HG03469 (cell line): Measurements from ENCODE around the gene OR51I1.

Experiments used
- ATAC-seq: cut with Tn5 transposase; IDR thresholded peaks from one replicate; pipeline ENCODE4 v1.9.1; 2021; ENCODE audit warnings: mild to moderate bottlenecking, moderate library complexity, moderate number of reproducible peaks; ENCODE audit not compliant: unreplicated experiment

Gene OR51I1, protein sequence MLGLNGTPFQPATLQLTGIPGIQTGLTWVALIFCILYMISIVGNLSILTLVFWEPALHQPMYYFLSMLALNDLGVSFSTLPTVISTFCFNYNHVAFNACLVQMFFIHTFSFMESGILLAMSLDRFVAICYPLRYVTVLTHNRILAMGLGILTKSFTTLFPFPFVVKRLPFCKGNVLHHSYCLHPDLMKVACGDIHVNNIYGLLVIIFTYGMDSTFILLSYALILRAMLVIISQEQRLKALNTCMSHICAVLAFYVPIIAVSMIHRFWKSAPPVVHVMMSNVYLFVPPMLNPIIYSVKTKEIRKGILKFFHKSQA

DNA sequence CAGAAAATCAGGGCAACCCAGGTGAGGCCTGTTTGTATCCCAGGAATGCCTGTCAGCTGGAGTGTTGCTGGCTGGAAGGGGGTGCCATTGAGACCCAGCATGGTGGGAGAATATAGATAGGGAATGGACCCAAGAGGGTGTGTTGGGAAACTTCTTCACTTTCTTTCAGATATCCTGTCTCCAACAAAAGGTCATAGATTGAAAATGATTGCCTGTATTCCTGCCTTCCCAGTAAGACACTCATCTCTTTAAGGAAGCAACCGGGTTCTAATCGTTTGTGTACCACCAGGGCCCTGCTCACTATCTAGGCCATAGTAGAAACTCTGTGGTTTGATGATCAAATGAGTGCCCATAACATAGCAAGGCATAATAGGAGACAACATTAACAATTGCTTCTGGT, at the start of gene OR51I1:
OR51I1 (minus strand) TSS at position 101 of the 400 bp plus-strand sequence; CDS start at position 101, 0 bp downstream.
- ATAC-seq = no peak

DNA sequence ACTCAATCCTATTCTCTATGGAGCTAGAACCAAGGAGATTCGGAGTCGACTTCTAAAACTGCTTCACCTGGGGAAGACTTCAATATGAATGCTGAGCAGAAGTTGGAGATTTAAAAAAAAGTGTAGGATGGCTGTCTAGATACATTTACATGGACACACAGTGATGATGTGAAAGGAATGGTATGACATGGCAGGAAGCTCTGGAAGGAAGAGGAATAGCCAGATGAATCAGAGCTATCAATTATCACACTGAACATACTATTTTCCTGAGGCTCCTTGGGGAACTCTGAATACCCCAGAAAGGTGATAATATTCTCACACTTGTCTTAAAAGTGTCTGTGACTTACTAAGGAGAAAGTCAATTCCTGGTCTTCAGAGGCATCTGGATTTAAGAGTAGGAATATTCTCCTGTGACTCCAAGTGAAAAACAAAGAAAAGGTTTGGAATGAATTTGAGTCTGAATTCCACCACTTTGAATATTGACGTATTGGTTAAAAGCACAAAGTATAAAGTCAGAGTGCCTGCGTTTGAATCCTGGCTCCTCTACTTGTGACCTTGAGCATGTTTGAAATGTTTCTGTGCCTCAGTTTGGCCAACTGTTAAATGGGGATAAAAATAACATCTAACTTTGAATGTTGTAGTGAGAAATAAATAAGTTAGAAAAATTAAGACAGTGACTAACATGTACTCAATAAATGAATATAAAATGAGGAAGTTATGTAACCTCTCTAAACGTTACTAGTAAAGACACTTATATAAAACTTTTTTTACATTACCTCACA, 48.5 kb upstream of the OR51I1 start:
- no peak for ATAC-seq

DNA sequence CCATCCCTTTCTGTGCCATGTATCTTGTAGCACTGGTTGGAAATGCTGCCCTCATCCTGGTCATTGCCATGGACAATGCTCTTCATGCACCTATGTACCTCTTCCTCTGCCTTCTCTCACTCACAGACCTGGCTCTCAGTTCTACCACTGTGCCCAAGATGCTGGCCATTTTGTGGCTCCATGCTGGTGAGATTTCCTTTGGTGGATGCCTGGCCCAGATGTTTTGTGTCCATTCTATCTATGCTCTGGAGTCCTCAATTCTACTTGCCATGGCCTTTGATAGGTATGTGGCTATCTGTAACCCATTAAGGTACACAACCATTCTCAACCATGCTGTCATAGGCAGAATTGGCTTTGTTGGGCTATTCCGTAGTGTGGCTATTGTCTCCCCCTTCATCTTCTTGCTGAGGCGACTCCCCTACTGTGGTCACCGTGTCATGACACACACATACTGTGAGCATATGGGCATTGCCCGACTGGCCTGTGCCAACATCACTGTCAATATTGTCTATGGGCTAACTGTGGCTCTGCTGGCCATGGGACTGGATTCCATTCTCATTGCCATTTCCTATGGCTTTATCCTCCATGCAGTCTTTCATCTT, 47.6 kb upstream of the OR51I1 start:
- ATAC-seq = no peak

DNA sequence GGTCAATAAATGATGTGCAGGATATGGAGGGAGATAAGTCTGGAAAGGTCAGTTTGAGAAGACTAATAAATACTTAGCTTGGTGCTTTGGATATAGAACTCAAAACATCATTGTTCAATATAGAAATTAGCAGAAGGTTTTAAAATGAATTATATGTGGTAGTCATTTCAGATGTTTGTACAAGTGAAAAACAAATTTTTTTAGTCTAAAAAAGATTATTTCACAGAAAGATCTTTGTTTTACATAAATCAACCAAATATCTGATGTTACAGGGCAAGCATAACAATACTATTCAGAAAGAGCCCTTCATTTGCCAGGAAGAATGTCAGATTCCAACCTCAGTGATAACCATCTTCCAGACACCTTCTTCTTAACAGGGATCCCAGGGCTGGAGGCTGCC, 47.1 kb upstream of the OR51I1 start, which contains the start of gene OR52D1:
OR52D1 (plus strand) TSS at position 301 of the 400 bp plus-strand sequence; CDS start at position 323, 22 bp downstream.
- ATAC-seq = no peak

DNA sequence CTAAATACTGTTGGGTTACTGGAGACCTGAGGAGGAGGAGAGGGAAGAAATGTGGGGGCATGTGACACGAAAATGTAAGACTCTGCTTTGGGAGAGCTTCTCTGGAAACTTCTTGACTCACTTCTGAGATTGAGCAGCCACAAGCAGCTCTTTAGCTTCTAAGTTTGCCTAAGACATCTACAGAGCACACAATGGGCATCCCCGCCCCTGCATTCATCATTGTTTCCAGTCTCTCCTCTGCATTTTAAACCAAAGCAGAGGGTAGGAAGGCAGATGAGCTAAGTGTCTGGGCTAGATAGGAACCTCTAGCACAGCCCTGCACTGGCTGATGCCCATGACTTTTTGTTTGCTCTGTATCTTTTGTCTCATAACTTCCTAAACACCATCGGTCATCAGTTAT, 45.1 kb upstream of the OR51I1 start:
- ATAC-seq = no peak

DNA sequence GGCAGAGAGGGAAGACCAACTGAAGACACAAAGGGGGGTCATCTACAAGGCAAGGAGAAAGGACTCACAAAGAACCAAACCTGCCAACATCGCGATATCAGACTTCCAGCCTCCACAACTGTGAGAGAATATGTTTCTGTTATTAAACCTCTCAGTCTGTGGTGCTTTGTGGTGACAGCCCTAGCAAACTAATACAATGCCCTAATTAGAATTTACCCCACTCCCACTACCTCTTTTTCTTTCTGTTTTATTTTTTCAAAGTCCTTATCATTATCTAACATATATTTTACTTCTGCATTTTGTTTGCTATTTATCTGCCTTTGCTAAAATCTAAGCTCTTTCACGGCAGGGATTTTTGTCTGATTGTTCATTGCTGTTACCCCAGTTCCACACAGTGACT, 44.7 kb upstream of the OR51I1 start:
- ATAC-seq = no peak

DNA sequence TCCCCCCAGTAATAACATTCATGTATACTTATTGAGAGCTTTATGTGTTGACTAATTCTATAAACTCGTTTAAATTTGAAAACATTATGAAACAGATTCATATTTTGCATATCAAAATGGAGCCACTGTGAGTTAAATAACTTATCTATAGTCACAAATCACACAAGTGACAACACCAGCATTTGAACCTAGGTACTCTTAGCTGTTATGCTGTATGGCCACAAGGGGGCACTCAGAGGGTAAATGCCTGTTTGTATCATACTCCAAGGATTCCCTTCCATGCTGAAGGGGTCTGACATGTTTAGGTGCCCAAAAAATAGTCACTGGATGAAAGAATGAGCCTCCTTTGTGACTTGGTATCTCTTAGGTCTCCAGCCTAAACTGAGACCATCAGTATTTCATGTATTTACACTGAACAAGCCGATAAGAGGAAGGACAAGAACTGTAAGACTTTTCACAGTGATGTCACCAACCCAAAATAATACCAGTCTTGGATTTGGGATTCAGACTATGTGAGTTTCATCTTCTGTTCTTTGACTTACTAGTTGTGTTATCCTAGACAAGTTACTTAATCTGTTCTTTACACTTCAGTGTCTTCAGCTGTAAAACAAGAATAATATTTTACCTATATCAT, 35.0 kb upstream of the OR51I1 start:
- ATAC-seq = peak; percentile 76

DNA sequence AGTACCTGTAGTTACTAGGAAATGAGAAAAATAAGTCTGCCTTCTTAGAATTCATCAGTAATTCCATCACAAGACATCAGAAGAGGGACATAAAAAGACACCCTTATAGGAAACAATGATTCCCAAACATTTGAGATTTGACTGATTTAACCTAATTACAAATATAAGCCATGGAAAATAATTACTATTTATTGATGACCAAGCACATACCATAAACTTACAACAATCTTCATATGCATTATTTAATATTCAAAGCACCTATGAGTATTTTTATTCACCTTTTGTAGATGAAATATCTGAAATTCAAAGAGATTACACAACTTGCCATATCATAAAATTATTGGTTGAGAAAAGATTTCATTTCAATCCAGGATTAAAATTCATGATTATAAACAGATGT, 32.6 kb upstream of the OR51I1 start:
- no peak for ATAC-seq

DNA sequence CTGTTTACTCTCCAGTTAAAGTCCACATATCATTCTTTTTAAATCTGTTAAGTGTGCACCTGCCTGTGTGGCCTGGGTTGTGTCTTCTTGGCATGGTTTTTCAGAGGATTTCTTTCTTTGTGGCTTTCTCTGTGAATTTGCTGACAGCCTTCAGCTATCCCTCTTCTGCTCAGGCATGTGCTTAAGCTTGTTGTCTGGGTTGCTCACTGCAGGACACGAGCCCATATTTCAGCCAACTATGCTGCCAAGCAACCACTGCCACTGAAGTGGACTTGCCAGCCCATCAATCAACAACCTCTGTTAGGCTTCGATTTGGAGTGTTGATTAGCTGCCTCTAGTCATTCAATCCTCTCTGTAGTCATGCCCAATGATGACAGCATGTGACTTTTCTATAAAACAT, 26.2 kb upstream of the OR51I1 start:
- no peak for ATAC-seq

DNA sequence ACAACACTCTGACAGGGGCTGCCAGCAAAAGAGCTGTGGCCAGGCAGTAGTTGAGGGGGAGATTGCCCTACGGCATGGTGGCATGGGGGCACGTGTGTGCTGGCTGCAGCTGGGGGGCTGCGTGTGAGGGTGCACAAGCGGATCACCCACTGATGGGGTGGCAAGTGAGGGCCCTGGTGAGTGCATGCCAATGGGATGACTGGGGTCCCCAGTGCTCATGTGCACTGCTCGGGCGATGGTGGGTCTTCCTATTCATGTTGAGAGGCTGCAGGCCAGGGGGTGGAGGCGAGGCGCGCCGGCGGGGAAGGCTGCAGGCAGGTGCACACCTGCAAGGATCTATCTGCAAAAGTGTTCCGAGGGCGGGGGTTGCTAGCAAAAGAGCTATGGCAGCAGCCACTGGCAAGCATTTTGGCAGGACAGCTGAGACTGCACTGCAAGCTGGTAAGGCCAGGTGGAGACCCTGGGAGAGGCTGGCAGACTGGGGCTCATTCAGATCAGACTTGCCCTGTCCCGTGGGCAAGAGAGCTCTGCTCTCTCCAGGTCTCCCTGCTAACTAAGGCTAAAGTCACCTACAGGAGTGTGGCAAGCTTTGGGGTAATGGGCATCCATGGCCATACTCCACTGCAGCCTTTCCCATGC, 19.8 kb upstream of the OR51I1 start:
- ATAC-seq = no peak

DNA sequence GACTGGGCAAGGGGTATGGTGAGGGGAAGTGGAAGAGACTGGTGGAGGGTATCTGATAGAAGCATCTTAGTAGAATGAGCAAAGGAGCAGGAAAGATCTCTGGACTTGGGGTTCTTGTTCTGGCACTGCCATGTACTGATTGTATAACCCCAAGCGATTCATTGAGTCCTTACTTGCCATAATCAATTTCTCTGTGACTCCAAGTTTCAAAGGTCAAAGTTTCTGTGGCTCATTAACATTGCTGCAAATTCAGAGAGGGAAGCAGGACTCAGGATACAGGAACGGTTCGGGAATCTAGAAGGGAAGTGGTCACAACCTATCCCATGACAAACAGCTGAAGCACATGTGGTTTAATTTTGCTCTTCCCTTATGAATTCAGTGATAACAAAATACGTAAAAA, 8.1 kb upstream of the OR51I1 start:
- ATAC-seq = no peak

DNA sequence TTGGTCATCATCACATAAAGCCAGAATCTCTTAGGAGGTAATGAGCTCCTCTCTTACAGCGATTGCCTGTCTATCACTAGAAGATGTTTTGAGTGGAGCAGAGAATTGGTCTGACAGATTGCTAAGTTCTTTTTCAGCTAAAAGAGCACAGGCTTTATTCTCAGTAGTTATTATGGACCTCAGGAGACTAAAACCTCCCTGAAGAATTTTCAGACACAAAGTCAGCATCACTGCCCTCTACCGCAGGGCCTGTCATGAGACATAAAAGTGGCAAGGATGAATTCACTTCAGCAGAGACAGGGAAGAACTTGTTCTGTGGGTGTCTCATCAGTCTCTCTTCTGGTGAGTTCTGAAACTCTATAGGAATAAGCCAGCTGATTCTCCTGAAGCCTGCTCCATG, 7.7 kb upstream of the OR51I1 start, which contains the start of gene OR51I2:
OR51I2 (plus strand) TSS at position 301 of the 400 bp plus-strand sequence. CDS start 4,166 bp downstream, outside the sequence.
- ATAC-seq = no peak

DNA sequence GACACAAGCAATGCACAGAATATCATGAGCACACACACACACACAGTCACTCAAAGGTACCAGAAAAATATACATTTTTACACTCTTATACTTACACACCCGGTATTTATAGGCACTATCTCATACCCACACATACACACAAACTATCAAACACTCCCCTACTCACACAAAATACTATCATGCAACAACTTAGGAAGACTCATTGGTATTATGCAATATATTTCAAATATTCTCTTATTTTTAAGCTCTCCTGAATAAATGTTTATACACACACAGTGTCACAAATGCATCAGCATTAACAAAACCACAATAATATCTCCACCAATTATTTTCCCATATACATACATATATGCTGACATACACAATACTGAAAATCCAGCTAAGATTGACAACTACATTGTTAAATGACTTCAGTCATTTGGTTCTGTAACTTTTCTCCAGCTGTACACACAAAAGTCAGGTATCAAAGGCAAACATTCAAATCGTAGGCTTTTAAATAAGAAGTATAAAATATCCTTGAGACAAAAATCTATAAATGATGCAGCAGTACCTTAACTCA, 2.6 kb upstream of the OR51I1 start:
- ATAC-seq = no peak

DNA sequence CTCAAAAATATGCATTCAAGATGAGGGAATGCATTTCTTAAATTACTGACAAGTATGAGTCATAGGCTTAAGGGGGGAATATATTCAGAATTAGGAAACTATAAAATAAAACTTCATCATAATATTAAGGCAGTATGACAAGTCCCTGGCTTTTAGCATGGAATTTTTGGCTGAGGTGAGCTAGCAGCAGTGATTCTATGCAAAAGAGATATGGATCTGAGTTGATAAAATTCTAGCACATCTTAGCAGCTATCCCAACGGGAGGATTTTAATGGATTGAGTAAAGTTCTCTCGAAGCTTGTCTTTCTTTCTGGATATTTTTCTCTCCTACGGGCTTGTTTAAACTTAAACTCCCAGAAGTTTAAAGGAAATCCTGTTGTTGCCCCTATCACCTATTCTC, 18.2 kb downstream of the OR51I1 start:
- no peak for ATAC-seq

DNA sequence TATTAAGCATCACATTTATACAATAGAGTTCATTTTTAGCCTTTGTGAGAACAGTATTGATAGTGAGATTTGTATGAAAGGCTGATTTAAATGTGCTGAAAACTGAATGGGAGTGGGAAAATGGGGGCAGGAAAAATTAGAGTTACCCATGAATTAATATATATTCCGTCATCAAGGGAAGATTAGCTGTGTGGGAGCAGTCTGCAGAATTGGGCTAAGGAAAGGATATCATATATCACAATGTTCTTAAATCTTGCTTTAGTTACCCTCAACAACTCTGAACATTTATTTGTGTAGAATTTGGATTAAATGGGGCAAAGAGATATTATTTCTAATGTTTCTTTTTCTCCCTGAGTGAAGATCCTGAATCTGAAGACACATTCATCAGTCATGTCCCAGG, 19.5 kb downstream of the OR51I1 start, which contains the start of gene OR51Q1:
OR51Q1 (plus strand) TSS at position 301 of the 400 bp plus-strand sequence; CDS start at position 391, 90 bp downstream.
- ATAC-seq = no peak

DNA sequence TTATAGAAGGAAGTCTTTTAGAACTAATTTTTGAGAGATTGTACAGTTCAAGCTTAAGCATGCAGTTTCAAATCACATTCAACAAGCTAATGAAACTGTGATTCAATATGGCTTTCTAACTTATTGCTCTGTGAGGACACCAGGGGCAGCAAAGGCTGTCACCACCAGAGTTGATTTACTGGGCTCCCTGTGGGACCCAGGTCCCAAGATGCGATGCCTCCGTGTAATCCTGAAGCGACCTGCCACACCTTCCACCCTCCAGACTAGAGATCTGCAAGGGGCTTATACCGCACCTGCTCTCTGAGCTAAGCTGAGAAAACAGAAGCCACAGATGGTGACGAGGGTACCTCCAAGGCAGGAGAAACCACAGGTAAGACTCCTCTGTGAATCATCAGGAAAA, 20.3 kb downstream of the OR51I1 start:
- no peak for ATAC-seq

DNA sequence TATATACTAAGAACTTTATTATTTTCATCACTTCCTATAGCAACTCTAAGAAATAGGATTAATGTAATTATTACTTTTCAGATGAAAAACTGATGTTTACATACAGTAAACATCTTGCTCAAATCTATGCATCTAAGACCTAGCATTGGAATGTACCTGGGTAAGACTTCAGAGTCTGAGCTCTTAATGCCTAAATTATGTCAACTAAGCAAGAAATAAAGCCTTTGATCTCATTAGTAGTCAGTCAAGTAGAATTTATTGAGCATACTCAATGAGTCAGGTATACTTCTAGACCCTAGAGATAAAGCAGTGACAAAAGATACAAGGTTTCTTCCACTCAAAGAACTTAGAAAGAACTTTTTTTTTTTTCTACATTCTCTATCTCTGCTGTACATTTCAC, 36.1 kb downstream of the OR51I1 start:
- no peak for ATAC-seq

DNA sequence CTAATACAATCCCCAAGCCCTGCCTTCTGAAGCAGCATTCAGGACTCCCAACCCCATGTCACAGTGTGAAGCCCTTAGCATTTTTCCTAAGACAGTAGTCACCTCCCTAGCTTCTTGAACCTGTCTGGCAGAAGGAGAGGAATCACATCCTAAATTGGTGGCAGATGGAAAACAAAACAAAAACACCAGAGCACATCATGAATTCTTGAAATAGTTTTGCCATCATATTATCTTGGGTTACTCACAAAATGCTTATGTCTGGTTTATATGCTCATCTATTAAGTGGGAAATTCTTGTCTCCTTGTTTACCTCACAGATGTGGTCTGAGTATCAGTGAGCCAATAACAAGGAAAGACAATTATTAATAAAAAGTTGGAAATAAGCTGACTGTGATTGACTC, 42.4 kb downstream of the OR51I1 start:
- no peak for ATAC-seq

DNA sequence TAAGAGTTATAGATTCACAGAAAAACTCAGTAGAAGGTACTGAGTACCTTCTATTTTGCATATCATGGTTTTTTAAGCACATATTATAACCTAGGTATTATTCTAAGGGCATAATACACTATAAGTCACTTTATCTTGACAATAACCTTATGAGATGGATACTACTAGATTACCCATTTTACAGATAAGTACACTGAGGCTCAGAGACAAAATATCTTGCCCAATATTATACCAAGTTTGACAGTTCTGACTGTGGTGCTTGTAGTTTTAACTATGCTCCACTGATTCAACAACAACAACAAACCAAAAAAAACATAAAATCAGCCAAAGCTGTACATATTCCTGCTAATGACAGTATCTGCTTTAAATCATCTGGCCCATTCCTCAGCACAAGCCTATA, 47.2 kb downstream of the OR51I1 start:
- ATAC-seq = no peak
